Hepatic stellate cell (primary cell): ENCODE results near the gene MAGI2.
"Not testable (repeated sequence)": the region's sequence is repeated elsewhere in the genome, so short reads cannot be mapped to it uniquely, and the experiment has no call there.

Experiments
- DNase-seq: peaks from one replicate; pipeline ENCODE4 v3.0.0; 2011; ENCODE audit warnings: low spot score

MAGI2 gene

GRCh38 chr7:78636727-78637126 is 816.7 kb downstream of the MAGI2 start:
- no peak for DNase-seq

GRCh38 chr7:78635026-78635793 is 818.3 kb downstream of the MAGI2 start:
- no peak for DNase-seq

GRCh38 chr7:78634093-78634492 is 819.4 kb downstream of the MAGI2 start:
- DNase-seq: no peak

GRCh38 chr7:78620920-78621319 is 832.5 kb downstream of the MAGI2 start:
- no peak for DNase-seq

GRCh38 chr7:78616539-78616938 is 836.9 kb downstream of the MAGI2 start:
- DNase-seq: no peak

- DNase-seq: no peak
These were observed 844.2 kb downstream of the MAGI2 start for GRCh38 chr7:78609281-78609680.

- no peak for DNase-seq
These were observed 846.4 kb downstream of the MAGI2 start for GRCh38 chr7:78607099-78607498.

- no peak for DNase-seq
These were observed 848.3 kb downstream of the MAGI2 start for GRCh38 chr7:78605119-78605518.

GRCh38 chr7:78601728-78602127 is 851.7 kb downstream of the MAGI2 start:
- DNase-seq: no peak

- DNase-seq: no peak
These were observed 859.3 kb downstream of the MAGI2 start for GRCh38 chr7:78594156-78594555.

- no peak for DNase-seq
These were observed 865.1 kb downstream of the MAGI2 start for GRCh38 chr7:78588393-78588792.

GRCh38 chr7:78587443-78588044 is 865.9 kb downstream of the MAGI2 start:
- peak; percentile 31 for DNase-seq

- no peak for DNase-seq
These were observed 867.5 kb downstream of the MAGI2 start for GRCh38 chr7:78585980-78586379.

GRCh38 chr7:78578686-78579085 is 874.8 kb downstream of the MAGI2 start:
- DNase-seq: no peak

- not testable (repeated sequence) for DNase-seq
These were observed 876.1 kb downstream of the MAGI2 start for GRCh38 chr7:78577174-78577952.

- DNase-seq: peak; percentile 17
These were observed 877.2 kb downstream of the MAGI2 start for GRCh38 chr7:78576236-78576635.

- no peak for DNase-seq
These were observed 882.2 kb downstream of the MAGI2 start for GRCh38 chr7:78571292-78571691.

GRCh38 chr7:78568690-78569089 is 884.8 kb downstream of the MAGI2 start:
- DNase-seq: no peak

- no peak for DNase-seq
These were observed 885.6 kb downstream of the MAGI2 start for GRCh38 chr7:78567836-78568235.

GRCh38 chr7:78565784-78566183 is 887.7 kb downstream of the MAGI2 start:
- no peak for DNase-seq

- no peak for DNase-seq
These were observed 890.3 kb downstream of the MAGI2 start for GRCh38 chr7:78563191-78563590.

GRCh38 chr7:78562191-78562590 is 891.3 kb downstream of the MAGI2 start:
- no peak for DNase-seq

GRCh38 chr7:78558566-78558965 is 894.9 kb downstream of the MAGI2 start:
- no peak for DNase-seq
